ENCODE data around the gene PDP2.

GRCh38 chr16:66888647-66889615 lies 8.6 kb downstream of the PDP2 start:
- TF ChIP-seq CTCF (IDR thresholded peaks at IDR 0.05; ENCODE audit: low read length) (no peak), EZH2phosphoT487 (IDR thresholded peaks at IDR 0.05; ENCODE audit: low read length) (no peak), EZH2 (optimal IDR thresholded peaks at IDR 0.05; ENCODE audit: low read depth, low read length) (no peak)

Data from MM.1S (cell line).